Activated naive CD8-positive, alpha-beta T cell (primary cell): ENCODE data around the gene ITGB5.
"Not testable (repeated sequence)": the region's sequence is repeated elsewhere in the genome, so short reads cannot be mapped to it uniquely, and the experiment has no call there.

ENCODE experiments used
- H3K27ac Mint-ChIP-seq: one replicate; pipeline ENCODE4 v1.8.0; 2021; ENCODE audit warnings: mixed read lengths
- H3K27me3 Mint-ChIP-seq: one replicate; pipeline ENCODE4 v1.8.0; 2021; ENCODE audit warnings: mixed read lengths
- H3K36me3 Mint-ChIP-seq: one replicate; pipeline ENCODE4 v1.8.0; 2021; ENCODE audit warnings: mixed read lengths
- H3K4me1 Mint-ChIP-seq: one replicate; pipeline ENCODE4 v1.8.0; 2021; ENCODE audit warnings: low read depth, mixed read lengths
- H3K4me3 Mint-ChIP-seq: one replicate; pipeline ENCODE4 v1.8.0; 2021; ENCODE audit warnings: mild to moderate bottlenecking, mixed read lengths
- H3K9me3 Mint-ChIP-seq: one replicate; pipeline ENCODE4 v1.8.0; 2021; ENCODE audit warnings: low read depth, mixed read lengths

The ITGB5 gene

DNA sequence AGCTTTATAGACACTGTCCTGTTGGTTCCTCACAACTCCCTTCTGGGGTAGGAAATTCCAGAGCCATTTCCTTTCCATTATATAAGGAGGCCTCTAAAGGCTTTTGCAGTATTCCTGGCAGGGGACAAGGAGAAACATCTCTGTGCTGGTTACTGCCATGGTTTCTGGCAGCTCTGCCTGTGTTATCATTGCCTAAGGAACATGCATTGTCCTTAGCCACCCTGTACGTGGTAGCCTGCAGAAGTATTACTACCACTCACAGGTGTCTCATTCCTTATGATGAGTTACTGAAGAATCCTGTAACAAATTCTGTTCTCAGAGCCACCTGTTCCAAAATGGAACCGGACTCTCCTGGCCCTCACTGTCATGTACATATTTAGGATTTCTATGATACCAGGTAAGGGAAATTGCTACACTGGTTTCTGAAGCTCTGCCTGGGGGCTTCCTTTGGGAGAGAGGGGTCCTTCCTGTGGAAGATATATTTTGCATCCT is 98.9 kb downstream of the ITGB5 start:
- H3K27me3 Mint-ChIP-seq: no peaks in the 10 kb centered on the region
- H3K36me3 Mint-ChIP-seq: no peaks in the 10 kb centered on the region
- no peak overlapping the region for H3K27ac Mint-ChIP-seq
- no peak overlapping the region for H3K4me3 Mint-ChIP-seq
- no peaks in the 10 kb centered on the region for H3K9me3 Mint-ChIP-seq
- no peaks in the 10 kb centered on the region for H3K4me1 Mint-ChIP-seq

DNA sequence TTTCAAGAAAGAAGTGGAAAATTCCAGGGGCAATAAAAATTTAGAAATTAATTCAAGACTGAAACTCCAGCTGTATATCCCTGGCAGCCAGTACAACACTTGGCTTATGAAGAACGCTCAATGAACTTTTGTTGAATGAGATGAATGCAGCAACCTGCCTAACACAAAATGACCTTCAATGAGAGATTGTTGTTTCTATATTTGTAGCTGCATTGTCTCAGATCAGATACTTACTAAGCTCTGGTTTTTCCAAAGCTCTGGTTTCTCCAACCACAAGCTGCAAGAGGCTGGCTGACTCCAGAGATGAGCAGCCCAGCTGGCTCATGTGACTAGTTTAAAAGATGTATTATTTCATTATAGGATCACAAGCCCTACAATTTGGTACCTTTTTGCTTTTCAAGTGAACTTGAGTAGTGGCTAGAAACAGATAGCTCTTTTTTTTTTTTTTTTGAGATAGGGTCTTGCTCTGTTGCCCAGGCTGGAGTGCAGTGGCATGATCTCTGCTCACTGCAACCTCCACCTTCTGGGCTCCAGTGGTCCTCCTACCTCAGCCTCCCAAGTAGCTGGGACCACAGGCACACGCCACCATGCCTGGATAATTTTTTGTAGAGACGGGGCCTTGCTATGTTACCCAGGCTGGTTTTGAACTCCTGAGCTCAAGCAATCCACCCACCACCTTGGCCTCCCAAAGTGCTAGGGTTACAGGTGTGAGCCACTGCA is 99.5 kb downstream of the ITGB5 start:
- Mint-ChIP-seq H3K36me3 (no peaks in the 10 kb centered on the region), H3K4me3 (no peak overlapping the region), H3K9me3 (no peaks in the 10 kb centered on the region), H3K4me1 (no peaks in the 10 kb centered on the region), H3K27ac (no peak overlapping the region), H3K27me3 (no peaks in the 10 kb centered on the region)

DNA sequence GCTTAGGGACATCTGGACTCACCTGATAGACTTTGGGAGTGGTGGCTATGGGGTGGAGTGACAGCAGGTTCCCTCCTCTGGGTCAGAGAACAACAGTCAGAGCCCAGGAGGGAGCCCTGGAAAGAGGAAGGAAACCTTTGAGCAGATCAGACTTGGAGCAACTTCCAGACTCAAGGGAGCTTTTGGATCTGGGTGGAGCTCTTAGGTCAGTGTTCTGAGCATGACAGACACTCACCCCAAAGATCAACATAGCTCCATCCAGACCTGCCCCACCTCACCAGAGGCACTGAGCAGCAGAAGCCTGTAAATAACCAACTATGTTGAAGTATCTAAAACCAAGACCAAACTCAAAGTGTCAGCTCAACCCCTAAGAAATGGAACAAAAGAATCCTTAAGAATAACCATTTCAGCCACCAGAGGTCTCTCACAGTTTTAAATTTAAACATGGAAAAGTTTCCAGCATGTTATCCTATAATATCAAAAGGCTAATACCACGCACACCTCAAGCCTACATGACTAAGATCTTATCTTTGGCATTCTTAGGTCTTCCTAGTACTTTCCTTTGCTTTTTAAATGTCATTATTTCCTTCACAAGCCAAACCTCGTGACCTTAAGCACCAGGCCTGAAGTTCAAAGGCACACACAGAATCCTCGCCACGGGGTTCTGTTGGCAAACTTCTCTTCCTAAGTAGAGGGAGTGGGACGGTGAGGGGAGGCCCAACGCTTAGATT is 100.5 kb downstream of the ITGB5 start:
- no peaks in the 10 kb centered on the region for H3K9me3 Mint-ChIP-seq
- H3K27ac Mint-ChIP-seq: no peak overlapping the region
- H3K4me3 Mint-ChIP-seq: no peak overlapping the region
- no peaks in the 10 kb centered on the region for H3K27me3 Mint-ChIP-seq
- H3K4me1 Mint-ChIP-seq: no peaks in the 10 kb centered on the region
- H3K36me3 Mint-ChIP-seq: no peaks in the 10 kb centered on the region

DNA sequence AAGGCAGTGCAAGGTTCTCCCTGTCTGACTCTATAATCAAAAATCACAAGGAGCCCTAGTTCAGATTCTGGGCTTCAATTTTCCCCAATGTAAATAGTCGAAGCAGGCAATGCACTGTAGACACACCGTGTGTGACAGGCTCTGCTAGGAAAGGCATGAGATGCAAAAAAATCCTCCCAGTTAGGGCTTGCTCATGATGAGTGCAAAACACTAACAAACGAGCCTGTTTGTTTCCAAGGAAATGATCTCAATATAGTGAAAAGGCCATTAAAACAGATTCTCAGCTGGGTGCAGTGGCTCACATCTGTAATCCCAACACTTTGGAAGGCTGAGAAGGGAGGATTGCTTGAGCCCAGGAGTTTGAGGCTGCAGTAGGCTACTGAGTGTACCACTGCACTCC is 101.2 kb downstream of the ITGB5 start:
- Mint-ChIP-seq H3K4me3 (no peak overlapping the region), H3K27ac (no peak overlapping the region), H3K27me3 (no peaks in the 10 kb centered on the region), H3K36me3 (no peaks in the 10 kb centered on the region), H3K4me1 (peaks cover 3% of the 10 kb centered on the region), H3K9me3 (no peaks in the 10 kb centered on the region)

DNA sequence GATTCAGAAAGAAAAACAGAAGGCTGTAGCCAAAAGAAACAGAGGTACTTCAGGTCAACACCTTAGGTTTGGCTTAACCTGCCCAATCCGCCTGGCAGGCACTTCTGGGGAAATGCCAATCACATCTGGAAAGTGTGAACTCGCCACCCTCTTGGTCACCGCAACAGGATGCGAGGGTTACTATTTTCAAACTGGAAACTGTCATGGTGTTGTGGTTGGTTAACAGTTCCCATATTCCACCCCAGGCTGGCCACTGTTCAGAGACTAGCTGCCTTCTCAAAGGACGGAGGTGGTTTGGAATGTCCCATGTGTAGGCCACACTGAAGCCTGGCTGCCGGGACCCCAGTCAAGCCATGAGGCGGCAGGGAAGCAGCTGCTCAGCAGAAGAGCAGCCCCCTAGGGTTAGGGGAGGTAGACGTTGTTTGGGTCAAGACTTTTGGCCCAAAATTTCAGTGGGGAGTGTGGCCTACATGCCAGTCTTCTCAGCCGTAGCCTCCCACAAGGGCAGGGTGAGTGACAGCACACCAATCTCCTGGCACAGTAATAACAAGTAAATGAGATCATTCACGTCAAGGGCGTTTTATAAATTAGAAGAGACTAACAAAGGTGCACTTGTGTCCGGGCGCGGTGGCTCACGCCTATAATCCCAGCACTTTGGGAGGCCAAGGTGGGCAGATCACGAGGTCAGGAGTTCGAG is 102.3 kb downstream of the ITGB5 start:
- H3K27ac Mint-ChIP-seq: no peak overlapping the region
- peaks cover 2% of the 10 kb centered on the region for H3K27me3 Mint-ChIP-seq
- peaks cover 8% of the 10 kb centered on the region for H3K4me1 Mint-ChIP-seq
- H3K36me3 Mint-ChIP-seq: no peaks in the 10 kb centered on the region
- H3K9me3 Mint-ChIP-seq: no peaks in the 10 kb centered on the region
- H3K4me3 Mint-ChIP-seq: no peak overlapping the region

DNA sequence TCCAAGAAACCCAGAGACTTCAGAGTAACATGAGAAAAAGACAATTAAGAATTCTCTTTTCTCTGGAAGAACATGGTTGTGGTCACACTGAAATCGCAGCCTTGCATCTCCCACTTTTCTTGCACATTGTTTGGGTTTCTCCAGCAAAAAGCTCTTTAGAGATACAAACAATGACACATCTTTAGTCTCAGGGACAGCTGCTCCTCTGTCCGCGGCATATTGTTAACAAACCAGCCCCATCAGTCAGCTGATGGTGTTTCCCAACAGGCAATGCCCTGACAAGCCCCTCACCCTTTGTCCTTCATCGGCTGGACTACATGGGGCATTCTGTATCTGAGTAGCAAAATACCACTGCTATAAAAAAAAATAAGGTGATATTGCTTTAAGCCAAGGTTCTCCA is 103.5 kb downstream of the ITGB5 start:
- H3K4me3 Mint-ChIP-seq: no peak overlapping the region
- H3K4me1 Mint-ChIP-seq: peaks cover 8% of the 10 kb centered on the region
- H3K27me3 Mint-ChIP-seq: peaks cover 2% of the 10 kb centered on the region
- H3K27ac Mint-ChIP-seq: no peak overlapping the region
- no peaks in the 10 kb centered on the region for H3K9me3 Mint-ChIP-seq
- no peaks in the 10 kb centered on the region for H3K36me3 Mint-ChIP-seq

DNA sequence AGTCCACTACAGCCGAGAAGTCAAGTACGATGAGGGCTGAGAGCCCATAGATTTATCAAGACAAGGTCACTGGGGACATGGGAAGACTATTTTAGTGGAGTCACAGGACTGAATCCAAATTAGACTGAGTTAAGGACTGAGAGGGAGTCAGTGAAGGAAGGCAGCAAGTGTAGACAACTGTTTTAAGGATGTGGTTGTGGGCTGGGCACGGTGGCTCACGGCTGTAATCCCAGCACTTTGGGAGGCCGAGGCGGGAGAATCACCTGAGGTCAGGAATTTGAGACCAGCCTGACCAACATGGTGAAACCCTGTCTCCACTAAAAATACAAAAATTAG is 104.8 kb downstream of the ITGB5 start:
- H3K9me3 Mint-ChIP-seq, H3K4me3 Mint-ChIP-seq, H3K27ac Mint-ChIP-seq, H3K27me3 Mint-ChIP-seq, H3K4me1 Mint-ChIP-seq, H3K36me3 Mint-ChIP-seq: not testable (repeated sequence)

DNA sequence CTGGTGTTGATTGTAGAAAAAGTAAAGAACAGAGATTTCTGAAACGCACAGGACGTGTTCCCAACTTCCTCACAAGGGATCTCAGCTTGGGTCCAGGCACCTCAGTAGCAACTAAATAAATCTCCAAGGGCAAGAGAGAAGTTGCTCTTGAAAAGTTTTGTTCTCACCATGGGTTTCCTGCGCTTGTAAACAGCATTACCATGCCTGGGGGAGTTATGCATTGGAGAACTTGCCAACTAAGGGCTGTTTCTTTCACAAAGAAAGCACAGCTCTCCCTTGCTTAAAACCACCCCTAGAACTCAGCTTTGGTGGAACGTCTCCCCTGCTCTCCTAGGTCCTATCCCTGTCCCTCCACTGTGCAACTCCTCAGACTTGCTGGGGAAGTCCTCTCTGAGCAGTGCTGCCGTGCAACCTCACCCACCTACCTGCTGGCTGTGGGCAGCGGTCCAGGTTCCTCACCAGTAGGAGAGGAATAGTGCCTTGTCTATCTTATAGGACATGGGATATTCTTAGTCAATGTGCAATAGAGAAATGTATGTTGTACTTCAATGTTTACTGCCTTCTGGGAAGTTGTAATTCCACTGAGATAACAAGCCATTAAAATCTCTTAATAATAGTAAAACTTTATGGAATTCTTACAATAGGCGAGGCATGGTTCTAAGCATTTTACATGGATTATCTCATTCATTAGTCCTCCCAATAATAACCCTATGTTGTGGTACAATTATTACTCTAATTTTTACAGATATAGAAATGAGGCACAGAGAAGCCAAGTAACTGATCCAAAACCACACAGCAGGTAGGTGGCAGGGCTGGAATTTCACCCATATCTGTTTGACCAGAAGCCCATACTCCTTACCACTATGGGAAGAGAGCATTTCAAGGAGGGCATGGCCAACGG is 105.4 kb downstream of the ITGB5 start:
- H3K9me3 Mint-ChIP-seq: no peaks in the 10 kb centered on the region
- no peak overlapping the region for H3K27ac Mint-ChIP-seq
- H3K4me1 Mint-ChIP-seq: peaks cover 8% of the 10 kb centered on the region
- no peak overlapping the region for H3K4me3 Mint-ChIP-seq
- H3K27me3 Mint-ChIP-seq: peaks cover 2% of the 10 kb centered on the region
- no peaks in the 10 kb centered on the region for H3K36me3 Mint-ChIP-seq

DNA sequence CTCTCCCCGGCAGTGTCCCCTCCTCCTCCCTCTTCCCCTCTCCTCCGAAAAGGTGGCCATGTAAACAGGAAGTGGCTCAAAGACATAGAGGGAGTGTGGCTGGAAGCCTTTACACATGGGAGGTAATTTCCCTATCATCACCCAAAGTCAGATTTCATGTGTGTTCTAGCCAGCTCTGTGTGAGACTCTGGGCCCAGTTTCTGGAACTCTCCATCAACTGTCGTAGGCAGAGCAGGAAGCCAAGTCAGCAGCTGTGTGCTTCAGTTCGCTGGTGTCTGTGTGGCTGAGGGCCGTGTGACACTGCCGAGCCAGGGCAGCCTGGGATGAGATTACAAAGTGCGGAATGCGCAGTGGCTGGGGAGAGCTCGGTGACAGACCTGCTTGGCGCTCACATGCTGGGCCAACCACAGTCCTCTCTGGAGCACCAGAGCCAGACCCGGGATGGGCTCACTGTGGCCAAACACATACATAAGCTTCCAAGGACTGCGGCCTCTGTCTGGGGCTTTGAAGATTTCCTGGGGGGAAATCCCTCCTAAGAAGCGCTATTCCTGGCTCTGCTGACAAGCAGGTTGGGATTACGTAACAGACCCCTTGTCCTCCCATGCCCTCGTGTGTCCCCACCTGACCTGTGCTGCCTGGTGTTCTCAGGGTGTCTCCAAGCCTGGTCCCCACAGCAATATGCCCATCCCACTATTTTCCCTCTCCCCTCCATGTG is 106.2 kb downstream of the ITGB5 start:
- Mint-ChIP-seq H3K27ac (no peak overlapping the region), H3K9me3 (no peaks in the 10 kb centered on the region), H3K36me3 (no peaks in the 10 kb centered on the region), H3K27me3 (peaks cover 2% of the 10 kb centered on the region), H3K4me3 (no peak overlapping the region), H3K4me1 (peaks cover 8% of the 10 kb centered on the region)

DNA sequence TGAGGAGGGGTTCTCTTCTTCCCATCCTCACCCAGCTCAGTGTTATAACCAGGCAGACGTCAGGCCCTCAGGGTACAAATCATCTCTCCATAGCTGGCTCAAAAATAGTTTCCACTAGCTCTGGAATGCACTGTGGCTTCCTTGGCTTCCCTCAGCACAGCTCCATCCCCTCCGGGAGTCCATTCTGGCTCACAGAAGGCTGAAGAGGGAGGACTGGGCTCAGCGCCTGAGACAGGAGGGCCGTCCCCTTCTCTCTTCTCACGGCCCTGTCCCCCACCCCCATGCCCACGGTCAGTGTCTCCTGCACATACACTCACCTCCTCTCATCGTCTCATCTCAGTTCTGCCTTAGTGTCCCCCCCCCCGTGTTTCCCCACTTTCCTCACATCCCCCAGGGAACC is 106.8 kb downstream of the ITGB5 start:
- H3K27me3 Mint-ChIP-seq: peaks cover 2% of the 10 kb centered on the region
- no peak overlapping the region for H3K4me3 Mint-ChIP-seq
- peaks cover 8% of the 10 kb centered on the region for H3K4me1 Mint-ChIP-seq
- no peak overlapping the region for H3K27ac Mint-ChIP-seq
- H3K36me3 Mint-ChIP-seq: no peaks in the 10 kb centered on the region
- no peaks in the 10 kb centered on the region for H3K9me3 Mint-ChIP-seq

DNA sequence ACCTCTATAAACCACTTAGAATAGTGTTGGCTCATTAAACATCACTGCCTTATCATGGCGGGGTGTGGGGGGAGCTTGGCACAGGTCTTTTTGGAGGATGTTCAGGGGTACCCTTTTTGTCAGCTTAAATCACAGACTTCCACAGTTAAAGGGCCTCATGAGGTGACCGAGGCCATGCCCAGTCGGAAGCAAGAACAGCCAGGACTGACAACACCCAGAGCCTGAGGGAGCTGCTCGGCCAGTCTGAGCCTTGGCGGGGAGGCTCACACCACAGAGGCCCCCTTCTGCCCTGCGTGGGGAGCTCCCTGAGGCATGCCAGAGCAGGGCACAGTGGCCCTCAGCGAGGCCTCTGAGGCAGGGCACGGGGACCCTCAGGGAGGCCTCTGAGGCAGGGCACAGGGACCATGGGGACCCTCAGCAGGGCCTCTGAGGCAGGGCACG is 107.4 kb downstream of the ITGB5 start:
- H3K4me3 Mint-ChIP-seq: no peak overlapping the region
- H3K27ac Mint-ChIP-seq: no peak overlapping the region
- peaks cover 8% of the 10 kb centered on the region for H3K4me1 Mint-ChIP-seq
- H3K27me3 Mint-ChIP-seq: peaks cover 2% of the 10 kb centered on the region
- H3K36me3 Mint-ChIP-seq: no peaks in the 10 kb centered on the region
- H3K9me3 Mint-ChIP-seq: no peaks in the 10 kb centered on the region

DNA sequence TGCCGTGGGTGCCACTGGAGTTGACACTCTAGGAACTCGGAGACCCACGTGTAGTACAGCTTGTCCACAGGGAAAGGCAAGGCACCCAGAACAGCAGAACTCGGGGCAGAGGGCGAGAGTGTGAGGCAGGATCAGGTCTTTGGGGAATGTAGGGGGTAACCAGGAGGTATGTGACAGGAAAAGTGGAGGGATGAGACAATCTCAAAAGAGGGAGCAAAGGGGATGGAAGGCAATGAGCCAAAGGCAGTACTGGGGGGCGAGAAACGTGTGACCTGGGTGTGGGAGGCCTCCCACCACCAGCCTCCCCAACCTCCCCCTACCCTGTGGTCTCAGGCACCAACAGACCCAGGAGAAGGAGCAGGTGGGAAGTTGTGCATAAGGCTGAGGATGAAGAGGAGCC is 108.0 kb downstream of the ITGB5 start:
- Mint-ChIP-seq H3K4me1 (peaks cover 8% of the 10 kb centered on the region), H3K36me3 (no peaks in the 10 kb centered on the region), H3K4me3 (no peak overlapping the region)

DNA sequence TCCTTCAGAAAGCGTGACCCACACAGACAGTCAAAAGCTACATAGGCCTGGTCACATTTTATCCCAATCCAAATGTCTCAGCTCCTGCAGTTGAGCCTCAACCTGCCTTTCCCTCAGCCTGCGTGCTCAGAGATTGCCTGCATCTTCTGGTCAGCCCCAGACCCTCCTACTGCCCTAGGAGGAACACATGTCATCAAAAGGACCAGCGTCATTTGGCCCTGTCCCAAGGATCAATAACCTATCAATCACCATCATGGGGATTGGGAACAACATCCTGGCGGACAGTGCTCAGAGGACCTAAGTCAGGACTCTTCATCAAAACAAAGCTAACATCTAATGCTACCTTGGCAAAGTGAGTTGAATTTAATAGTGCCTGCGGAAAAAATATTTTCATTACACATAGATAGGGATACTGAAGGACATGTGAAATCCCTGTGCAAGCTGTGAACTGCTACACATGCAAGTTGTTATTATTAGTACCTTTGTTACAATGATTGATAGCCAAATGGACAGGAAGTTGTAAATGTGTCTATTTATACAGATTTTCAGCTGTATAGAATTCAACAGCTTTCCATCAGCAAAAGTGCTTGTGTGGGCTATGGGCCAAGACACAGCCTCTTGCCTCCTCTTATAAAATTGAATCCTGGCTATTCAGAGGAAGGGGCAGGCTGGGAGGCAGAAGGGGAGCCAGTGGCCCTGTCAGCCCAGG is 109.2 kb downstream of the ITGB5 start:
- H3K27ac Mint-ChIP-seq: no peak overlapping the region
- H3K4me3 Mint-ChIP-seq: no peak overlapping the region
- no peaks in the 10 kb centered on the region for H3K36me3 Mint-ChIP-seq
- H3K4me1 Mint-ChIP-seq: peaks cover 8% of the 10 kb centered on the region
- H3K27me3 Mint-ChIP-seq: peaks cover 2% of the 10 kb centered on the region
- no peaks in the 10 kb centered on the region for H3K9me3 Mint-ChIP-seq

More for the DNA sequence above, 108.0 kb downstream of the ITGB5 start:
- no peaks in the 10 kb centered on the region for H3K9me3 Mint-ChIP-seq
- H3K27ac Mint-ChIP-seq: no peak overlapping the region
- peaks cover 2% of the 10 kb centered on the region for H3K27me3 Mint-ChIP-seq

DNA sequence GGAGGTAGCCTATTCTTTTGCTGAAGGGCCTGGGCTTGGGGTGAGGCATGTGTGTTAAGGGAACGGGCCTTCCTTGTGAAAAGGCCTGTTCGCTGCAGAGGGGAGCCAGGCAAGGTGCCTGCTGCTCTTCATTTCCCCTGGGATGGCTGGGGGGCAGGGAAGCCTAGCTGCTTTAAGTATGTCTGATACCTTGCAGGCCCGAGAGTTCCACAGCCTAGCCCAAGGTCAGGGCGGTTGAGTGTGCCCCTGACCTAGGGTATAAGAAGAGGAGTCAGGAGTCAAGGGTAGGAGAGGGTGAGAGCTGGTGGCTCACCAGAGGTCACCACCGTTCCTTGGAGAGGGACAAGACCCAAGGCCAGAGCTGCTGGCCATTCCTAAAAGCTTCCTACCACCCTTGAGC is 110.3 kb downstream of the ITGB5 start:
- no peaks in the 10 kb centered on the region for H3K36me3 Mint-ChIP-seq
- no peak overlapping the region for H3K4me3 Mint-ChIP-seq
- H3K4me1 Mint-ChIP-seq: peaks cover 8% of the 10 kb centered on the region
- H3K27me3 Mint-ChIP-seq: peaks cover 9% of the 10 kb centered on the region
- no peaks in the 10 kb centered on the region for H3K9me3 Mint-ChIP-seq
- no peak overlapping the region for H3K27ac Mint-ChIP-seq
